SK-N-SH (cell line): Measurements from ENCODE around the gene BMPR1B. TPM values are rescaled to one million over a fixed set of nuclear protein-coding genes. Genes with fewer than 3 reads are reported as not detected.
A peak's percentile ranks its signal among the peaks of the same experiment; 100 is the strongest.

Experiments used
- CTCF ChIA-PET: fragments of 300-600, 350-600 bp; formaldehyde crosslinking; extraction: SDS; loops from one replicate; lab custom pipeline; 2021; lab: Yijun Ruan, JAX
- POLR2A ChIA-PET: fragments of 350-600 bp; sonication (Branson Sonifier 250); formaldehyde crosslinking; extraction: SDS; loops from one replicate; lab custom pipeline; 2020; ENCODE audit warnings: antibody characterized with exemption, inconsistent platforms; lab: Yijun Ruan, JAX
- DNase-seq: peaks from one replicate; pipeline ENCODE4 v3.0.0; 2012
- H2AFZ ChIP-seq: fragments of 200-600 bp; sonication (generic); 2 replicates; pipeline ENCODE4 v1.8.1; 2016; ENCODE audit warnings: antibody characterized with exemption, mild to moderate bottlenecking, low read depth
- H3F3A ChIP-seq: fragments of 200-600 bp; sonication (generic); replicated peaks from 2 replicates; pipeline ENCODE3; 2016; ENCODE audit warnings: antibody characterized with exemption, mild to moderate bottlenecking; ENCODE audit not compliant: insufficient read depth
- H3K27ac ChIP-seq, 2 experiments: fragments of 200-500 bp in 1 of 2; fragments of 200-600 bp in 1 of 2; sonication (Bioruptor generic) in 1 of 2; sonication (generic), shearing (Covaris generic) in 1 of 2; 2 replicates each; pipeline versions ENCODE4 v1.5.1 to v1.6.1; 2014 to 2016; ENCODE audit warnings: low read depth in 2 of 2, inconsistent platforms in 1 of 2, low read length in 1 of 2, mild to moderate bottlenecking in 1 of 2, mixed read lengths in 1 of 2
- H3K27me3 ChIP-seq: fragments of 200-600 bp; sonication (generic), shearing (Covaris generic); 2 replicates; pipeline ENCODE4 v1.6.1; 2016; ENCODE audit warnings: mixed run types; ENCODE audit not compliant: insufficient read depth
- H3K36me3 ChIP-seq, 2 experiments: fragments of 200-500 bp in 1 of 2; fragments of 200-600 bp in 1 of 2; sonication (Bioruptor generic) in 1 of 2; sonication (generic) in 1 of 2; replicated peaks in 1 of 2; 2 replicates each; pipeline versions ENCODE3 to v1.5.1; 2014 to 2016; ENCODE audit warnings: low read length in 1 of 2, mild to moderate bottlenecking in 1 of 2; ENCODE audit not compliant: insufficient read depth in 2 of 2, control insufficient read depth in 1 of 2
- H3K4me1 ChIP-seq, 2 experiments: fragments of 200-500 bp in 1 of 2; fragments of 200-600 bp in 1 of 2; sonication (Bioruptor generic) in 1 of 2; sonication (generic), shearing (Covaris generic) in 1 of 2; 2 replicates each; pipeline versions ENCODE4 v1.5.1 to v1.6.1; 2014 to 2016; ENCODE audit warnings: low read depth in 1 of 2, low read length in 1 of 2, mixed run types in 1 of 2; ENCODE audit not compliant: insufficient read depth in 2 of 2, control insufficient read depth in 1 of 2
- H3K4me2 ChIP-seq: fragments of 200-600 bp; sonication (generic), shearing (Covaris generic); 2 replicates; pipeline ENCODE4 v1.6.1; 2017; ENCODE audit warnings: mixed run types
- H3K4me3 ChIP-seq, 2 experiments: fragments of 200-500 bp in 1 of 2; fragments of 200-600 bp in 1 of 2; sonication (Bioruptor generic) in 1 of 2; sonication (generic), shearing (Covaris generic) in 1 of 2; 2 replicates each; pipeline versions ENCODE4 v1.5.1 to v1.8.1; 2014 to 2016; ENCODE audit warnings: low read depth in 2 of 2, inconsistent platforms in 1 of 2, low read length in 1 of 2, mild to moderate bottlenecking in 1 of 2, mixed read lengths in 1 of 2, moderate library complexity in 1 of 2
- H3K79me2 ChIP-seq: fragments of 200-600 bp; sonication (generic); 2 replicates; pipeline ENCODE4 v1.8.1; 2017; ENCODE audit warnings: mild to moderate bottlenecking; ENCODE audit not compliant: insufficient read depth
- H3K9ac ChIP-seq: fragments of 200-600 bp; sonication (generic); 2 replicates; pipeline ENCODE4 v1.6.1; 2017; ENCODE audit warnings: mixed run types
- H3K9me2 ChIP-seq: fragments of 200-600 bp; sonication (generic); 2 replicates; pipeline ENCODE4 v1.6.1; 2017; ENCODE audit warnings: mixed run types
- H3K9me3 ChIP-seq: fragments of 200-600 bp; sonication (generic); 2 replicates; pipeline ENCODE4 v1.6.1; 2017; ENCODE audit warnings: mixed run types, mild to moderate bottlenecking, moderate library complexity
- H4K20me1 ChIP-seq: fragments of 200-600 bp; sonication (generic); 2 replicates; pipeline ENCODE4 v1.6.1; 2017; ENCODE audit warnings: mild to moderate bottlenecking, mixed run types; ENCODE audit not compliant: insufficient read depth
- EZH2phosphoT487 ChIP-seq: fragments of 200-600 bp; sonication (generic); IDR thresholded peaks from 2 replicates; pipeline ENCODE4 v1.6.1; 2017; ENCODE audit warnings: low read depth, mixed run types, mild to moderate bottlenecking, antibody characterized with exemption, moderate library complexity, borderline replicate concordance
- FOXJ3 ChIP-seq: sonication (generic); formaldehyde crosslinking; IDR thresholded peaks from 2 replicates; pipeline ENCODE4 v1.5.1; 2020; ENCODE audit warnings: mild to moderate bottlenecking, missing genetic modification reagents
- FOXM1 ChIP-seq: IDR thresholded peaks from 2 replicates; pipeline ENCODE4 v1.4.0; 2012; ENCODE audit warnings: low read depth, mild to moderate bottlenecking
- JUND ChIP-seq: IDR thresholded peaks from 2 replicates; pipeline ENCODE4 v1.4.0; 2012
- POLR2AphosphoS5 ChIP-seq: IDR thresholded peaks from 2 replicates; pipeline ENCODE4 v1.6.1; 2012; ENCODE audit warnings: low read depth, low read length
- RAD21 ChIP-seq: IDR thresholded peaks from 2 replicates; pipeline ENCODE4 v1.6.1; 2012; ENCODE audit warnings: mild to moderate bottlenecking, low read length
- SIN3A ChIP-seq: IDR thresholded peaks from 2 replicates; pipeline ENCODE4 v1.6.1; 2012; ENCODE audit warnings: low read depth, mild to moderate bottlenecking, low read length, moderate library complexity, borderline replicate concordance
- TAF1 ChIP-seq: IDR thresholded peaks from 2 replicates; pipeline ENCODE4 v1.6.1; 2012; ENCODE audit warnings: low read depth, mild to moderate bottlenecking, low read length, moderate library complexity, borderline replicate concordance
- TCF12 ChIP-seq: IDR thresholded peaks from 2 replicates; pipeline ENCODE4 v1.4.0; 2012
- YY1 ChIP-seq: IDR thresholded peaks from 2 replicates; pipeline ENCODE4 v1.4.0; 2012; ENCODE audit warnings: low read depth, mild to moderate bottlenecking
- WGBS: methylation state at CpG from one replicate; pipeline ENCODE4 v1.1.6; 2017; ENCODE audit warnings: low lambda C conversion rate; 5-methylcytosine and 5-hydroxymethylcytosine counted together
- polyA plus RNA-seq, 3 experiments: library from polyadenylated mRNA; depleted of rRNA; stranded (reverse); fragments of >200 nt; gene quantifications; 2 replicates each; pipeline ENCODE4 v1.2.3, GENCODE V29; 2012
- TF ChIP-seq, protein P1 (sequence below): IDR thresholded peaks from 2 replicates; pipeline ENCODE4 v1.4.0; 2012; ENCODE audit warnings: low read depth, borderline replicate concordance
- TF ChIP-seq, protein P2 (sequence below): fragments of 200-600 bp; sonication (generic); IDR thresholded peaks from 2 replicates; pipeline ENCODE4 v1.6.1; 2017; ENCODE audit warnings: antibody characterized with exemption, mild to moderate bottlenecking, moderate library complexity
- TF ChIP-seq, protein P3 (sequence below): fragments of 150-350 bp; IDR thresholded peaks from 2 replicates; pipeline ENCODE4 v1.6.1; 2016; ENCODE audit warnings: mild to moderate bottlenecking, low read depth, low read length

The BMPR1B gene
- polyA plus RNA-seq, 1 of the 3 experiments (the other 2 are of a cell fraction), result 0.16 TPM

DNA sequence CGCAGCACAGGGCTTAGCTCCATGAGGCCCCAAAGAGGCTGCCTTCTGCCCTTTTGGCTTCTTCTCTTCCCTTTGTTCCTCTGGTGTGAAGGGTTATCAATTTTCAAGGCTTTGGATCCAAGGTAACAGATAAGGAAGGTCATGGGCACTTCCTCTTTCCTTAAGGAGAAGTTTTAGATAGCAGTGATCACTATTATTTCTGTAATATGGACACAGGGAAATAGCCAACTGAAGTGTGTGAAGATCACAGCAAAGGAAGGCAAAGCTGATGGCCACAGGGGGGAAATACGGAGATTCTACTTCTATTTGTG lies 424.2 kb downstream of the BMPR1B start:
- Histone ChIP-seq H3F3A (peaks cover 5% of the 10 kb centered on the region), H3K9ac (no peak overlapping the region), H3K4me3 (no peak overlapping the region), H3K9me3 (no peaks in the 10 kb centered on the region), H3K4me1 (peaks cover 0 to 12% of the 10 kb centered on the region in 2 experiments; a peak in 1 of 4 replicates), H3K9me2 (no peaks in the 10 kb centered on the region), H3K79me2 (no peaks in the 10 kb centered on the region), H4K20me1 (no peaks in the 10 kb centered on the region), H2AFZ (no peak overlapping the region)
- POLR2A ChIA-PET, result no interaction called here
- no peak for DNase-seq
- 42% methylated on average over 2 of the region's 2 CpGs for WGBS
- TF ChIP-seq POLR2AphosphoS5 (no peak), TCF12 (no peak)
- TF ChIP-seq, protein P1, sequence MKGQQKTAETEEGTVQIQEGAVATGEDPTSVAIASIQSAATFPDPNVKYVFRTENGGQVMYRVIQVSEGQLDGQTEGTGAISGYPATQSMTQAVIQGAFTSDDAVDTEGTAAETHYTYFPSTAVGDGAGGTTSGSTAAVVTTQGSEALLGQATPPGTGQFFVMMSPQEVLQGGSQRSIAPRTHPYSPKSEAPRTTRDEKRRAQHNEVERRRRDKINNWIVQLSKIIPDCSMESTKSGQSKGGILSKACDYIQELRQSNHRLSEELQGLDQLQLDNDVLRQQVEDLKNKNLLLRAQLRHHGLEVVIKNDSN, result no peak
- TF ChIP-seq, protein P2, sequence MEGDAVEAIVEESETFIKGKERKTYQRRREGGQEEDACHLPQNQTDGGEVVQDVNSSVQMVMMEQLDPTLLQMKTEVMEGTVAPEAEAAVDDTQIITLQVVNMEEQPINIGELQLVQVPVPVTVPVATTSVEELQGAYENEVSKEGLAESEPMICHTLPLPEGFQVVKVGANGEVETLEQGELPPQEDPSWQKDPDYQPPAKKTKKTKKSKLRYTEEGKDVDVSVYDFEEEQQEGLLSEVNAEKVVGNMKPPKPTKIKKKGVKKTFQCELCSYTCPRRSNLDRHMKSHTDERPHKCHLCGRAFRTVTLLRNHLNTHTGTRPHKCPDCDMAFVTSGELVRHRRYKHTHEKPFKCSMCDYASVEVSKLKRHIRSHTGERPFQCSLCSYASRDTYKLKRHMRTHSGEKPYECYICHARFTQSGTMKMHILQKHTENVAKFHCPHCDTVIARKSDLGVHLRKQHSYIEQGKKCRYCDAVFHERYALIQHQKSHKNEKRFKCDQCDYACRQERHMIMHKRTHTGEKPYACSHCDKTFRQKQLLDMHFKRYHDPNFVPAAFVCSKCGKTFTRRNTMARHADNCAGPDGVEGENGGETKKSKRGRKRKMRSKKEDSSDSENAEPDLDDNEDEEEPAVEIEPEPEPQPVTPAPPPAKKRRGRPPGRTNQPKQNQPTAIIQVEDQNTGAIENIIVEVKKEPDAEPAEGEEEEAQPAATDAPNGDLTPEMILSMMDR, result no peak
- TF ChIP-seq, all 33 proteins: peak for 0
- H3K4me2 ChIP-seq, result no peak overlapping the region
- no peaks in the 10 kb centered on the region for H3K27me3 ChIP-seq
- H3K27ac ChIP-seq, result no peak overlapping the region; a peak in 1 of 4 replicates
- CTCF ChIA-PET, result no interaction called here
- peaks cover 0 to 62% of the 10 kb centered on the region in 2 experiments for H3K36me3 ChIP-seq

DNA sequence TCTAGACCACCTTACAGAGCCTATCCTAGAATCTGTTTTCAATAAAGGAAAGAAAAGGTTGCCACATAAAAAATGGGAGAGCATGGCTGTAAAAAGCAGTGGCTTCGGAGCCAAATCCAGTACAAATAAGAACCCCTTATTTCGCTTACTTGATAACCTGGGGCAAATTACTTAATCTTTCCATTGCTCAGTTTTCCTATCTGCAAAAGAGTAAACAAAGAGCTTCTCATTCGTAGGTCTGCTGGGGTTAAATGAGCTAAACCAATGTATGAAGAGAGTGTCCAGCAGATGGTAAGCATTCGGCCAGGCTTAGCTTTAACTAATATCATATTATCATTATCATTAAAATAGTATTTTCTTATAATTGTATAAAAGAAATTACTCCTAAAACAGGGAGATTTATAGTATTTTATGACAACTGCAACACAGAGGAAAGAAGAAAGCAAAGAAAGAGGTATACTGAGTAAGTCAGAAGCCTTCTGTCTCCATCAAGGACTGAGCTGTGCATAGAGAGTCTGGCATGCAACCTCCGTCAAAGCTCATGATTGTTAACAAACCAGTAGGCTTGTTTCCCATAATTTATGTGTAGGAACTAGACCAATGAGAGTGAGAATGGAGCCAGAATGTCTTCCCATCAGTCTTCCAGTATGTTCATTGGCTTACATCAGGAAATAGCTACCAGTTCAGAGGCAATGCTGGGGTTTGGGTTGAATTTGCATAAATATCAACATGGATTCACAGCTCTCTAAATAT lies 426.1 kb downstream of the BMPR1B start:
- Histone ChIP-seq H2AFZ (no peak overlapping the region), H3K36me3 (peaks cover 0 to 56% of the 10 kb centered on the region in 2 experiments), H3K9me2 (no peaks in the 10 kb centered on the region), H3K27me3 (no peaks in the 10 kb centered on the region), H3K4me2 (no peak overlapping the region), H3K9ac (no peak overlapping the region), H3F3A (peaks cover 3% of the 10 kb centered on the region), H3K79me2 (no peaks in the 10 kb centered on the region), H4K20me1 (no peaks in the 10 kb centered on the region), H3K4me3 (no peak overlapping the region), H3K9me3 (no peaks in the 10 kb centered on the region), H3K27ac (peak overlapping the region in 1 of 2 experiments; percentile 58; a peak in 2 of 4 replicates), H3K4me1 (peaks cover 0 to 17% of the 10 kb centered on the region in 2 experiments; a peak in 1 of 4 replicates)
- TF ChIP-seq FOXM1, result no peak
- no peak for TF ChIP-seq TAF1
- TF ChIP-seq FOXJ3 (CRISPR knock-in tag), result no peak
- no peak for TF ChIP-seq RAD21
- TF ChIP-seq, protein P1, result no peak
- TF ChIP-seq EZH2phosphoT487, result no peak
- TF ChIP-seq SIN3A, result no peak
- TF ChIP-seq, protein P3, sequence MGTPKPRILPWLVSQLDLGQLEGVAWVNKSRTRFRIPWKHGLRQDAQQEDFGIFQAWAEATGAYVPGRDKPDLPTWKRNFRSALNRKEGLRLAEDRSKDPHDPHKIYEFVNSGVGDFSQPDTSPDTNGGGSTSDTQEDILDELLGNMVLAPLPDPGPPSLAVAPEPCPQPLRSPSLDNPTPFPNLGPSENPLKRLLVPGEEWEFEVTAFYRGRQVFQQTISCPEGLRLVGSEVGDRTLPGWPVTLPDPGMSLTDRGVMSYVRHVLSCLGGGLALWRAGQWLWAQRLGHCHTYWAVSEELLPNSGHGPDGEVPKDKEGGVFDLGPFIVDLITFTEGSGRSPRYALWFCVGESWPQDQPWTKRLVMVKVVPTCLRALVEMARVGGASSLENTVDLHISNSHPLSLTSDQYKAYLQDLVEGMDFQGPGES, result no peak
- TF ChIP-seq JUND, result no peak
- TF ChIP-seq YY1, result no peak
- WGBS, result 87% methylated on average over 5 of the region's 5 CpGs
- POLR2A ChIA-PET, result no interaction called here
- CTCF ChIA-PET, result interaction anchor here (0.7 to 1.4 kb wide), 2 partner anchors 17 to 1032 kb away, joined by 3 to 4 read pairs; no protein-coding TSS in a partner anchor
- DNase-seq, result no peak
